Smooth muscle cell (in vitro differentiated cells): ENCODE data around the gene KAZN. TPM values are rescaled to one million over a fixed set of nuclear protein-coding genes. Genes with fewer than 3 reads are reported as not detected.

Experiments
- DNase-seq: peaks from one replicate; lab custom pipeline; 2025; ENCODE audit not compliant: unreplicated experiment; lab: John Stamatoyannopoulos, UW
- H2AFZ ChIP-seq: fragments of 200-600 bp; sonication (generic); 2 replicates; pipeline ENCODE4 v1.6.0; 2016; ENCODE audit warnings: antibody characterized with exemption, low read depth, mild to moderate bottlenecking
- H3F3A ChIP-seq: fragments of 200-600 bp; sonication (generic); 2 replicates; pipeline ENCODE4 v1.6.0; 2017; ENCODE audit warnings: antibody characterized with exemption, low read depth
- H3K27ac ChIP-seq: fragments of 200-600 bp; sonication (generic); 2 replicates; pipeline ENCODE4 v1.5.1; 2016; ENCODE audit warnings: low read depth, mild to moderate bottlenecking
- H3K27me3 ChIP-seq: fragments of 200-600 bp; sonication (generic); 2 replicates; pipeline ENCODE4 v1.6.1; 2016; ENCODE audit warnings: low read depth, mild to moderate bottlenecking
- H3K36me3 ChIP-seq: fragments of 200-600 bp; sonication (generic); 2 replicates; pipeline ENCODE4 v1.5.1; 2016; ENCODE audit warnings: low read depth
- H3K4me1 ChIP-seq: fragments of 200-600 bp; sonication (generic); 2 replicates; pipeline ENCODE4 v1.5.1; 2016; ENCODE audit warnings: low read depth
- H3K4me2 ChIP-seq: fragments of 200-600 bp; sonication (generic); 2 replicates; pipeline ENCODE4 v1.6.0; 2016; ENCODE audit warnings: mild to moderate bottlenecking
- H3K4me3 ChIP-seq: fragments of 200-600 bp; sonication (generic); 2 replicates; pipeline ENCODE4 v1.5.1; 2016; ENCODE audit warnings: mild to moderate bottlenecking
- H3K79me2 ChIP-seq: fragments of 200-600 bp; sonication (generic); 2 replicates; pipeline ENCODE4 v1.6.0; 2016; ENCODE audit warnings: low read depth, mild to moderate bottlenecking
- H3K9ac ChIP-seq: fragments of 200-600 bp; sonication (generic); 2 replicates; pipeline ENCODE4 v1.6.0; 2016; ENCODE audit warnings: low read depth
- H3K9me3 ChIP-seq: fragments of 200-600 bp; sonication (generic); replicated peaks from 2 replicates; pipeline ENCODE4 v1.5.1; 2016; ENCODE audit warnings: low read depth
- H4K20me1 ChIP-seq: fragments of 200-600 bp; sonication (generic); 2 replicates; pipeline ENCODE4 v1.6.0; 2016; ENCODE audit warnings: low read depth
- CTCF ChIP-seq: fragments of 200-600 bp; sonication (generic); IDR thresholded peaks from 2 replicates; pipeline ENCODE4 v1.5.1; 2017; ENCODE audit warnings: borderline replicate concordance, mild to moderate bottlenecking, antibody characterized with exemption; ENCODE audit not compliant: insufficient read depth, poor library complexity, severe bottlenecking
- WGBS: methylation state at CpG from one replicate; pipeline ENCODE4 v1.1.7; 2016; ENCODE audit warnings: low lambda C conversion rate; 5-methylcytosine and 5-hydroxymethylcytosine counted together
- polyA plus RNA-seq: library from polyadenylated mRNA; unstranded; fragments of >200 nt; fragmentation: Nextera tagmentation; extraction: Ambion mirVana; gene quantifications from 2 replicates; pipeline ENCODE4 v1.2.1, GENCODE V29; 2016
- total RNA-seq: library from RNA; depleted of rRNA; stranded (reverse); fragments of >200 nt; gene quantifications from 2 replicates; pipeline ENCODE4 v1.2.3, GENCODE V29; 2014

The KAZN gene
- total and polyA plus RNA-seq, 2 experiments from 2014 or later, result 6.3 to 8.2 TPM

GRCh38 chr1:14761291-14762153 is 163.0 kb downstream of the KAZN start:
- Histone ChIP-seq H3K9ac (no peak overlapping the region), H3K4me2 (no peak overlapping the region), H3F3A (no peaks in the 10 kb centered on the region), H3K9me3 (no peaks in the 10 kb centered on the region), H3K36me3 (no peaks in the 10 kb centered on the region), H4K20me1 (no peaks in the 10 kb centered on the region), H3K79me2 (no peaks in the 10 kb centered on the region), H3K27ac (no peak overlapping the region), H3K4me1 (peaks cover 11% of the 10 kb centered on the region), H3K27me3 (no peaks in the 10 kb centered on the region), H2AFZ (no peak overlapping the region), H3K4me3 (no peak overlapping the region)
- DNase-seq, result no peak
- 82% methylated on average over 9 of the region's 9 CpGs for WGBS
- TF ChIP-seq CTCF, result no peak

- Histone ChIP-seq H3K36me3 (no peaks in the 10 kb centered on the region), H3K79me2 (no peaks in the 10 kb centered on the region)
- 76% methylated on average over 7 of the region's 7 CpGs for WGBS
Observed at GRCh38 chr1:14763977-14764376, 165.5 kb downstream of the KAZN start.

GRCh38 chr1:14765773-14766172 is 167.3 kb downstream of the KAZN start:
- Histone ChIP-seq H3K27me3 (peaks cover 5% of the 10 kb centered on the region), H3K4me3 (no peak overlapping the region), H3K9ac (no peak overlapping the region), H3K4me1 (peaks cover 13% of the 10 kb centered on the region), H3K27ac (no peak overlapping the region), H3K9me3 (no peaks in the 10 kb centered on the region), H3F3A (no peaks in the 10 kb centered on the region), H3K79me2 (no peaks in the 10 kb centered on the region), H3K36me3 (no peaks in the 10 kb centered on the region), H4K20me1 (no peaks in the 10 kb centered on the region), H2AFZ (no peak overlapping the region), H3K4me2 (no peak overlapping the region)
- WGBS, result 95% methylated on average over 8 of the region's 8 CpGs
- no peak for DNase-seq
- TF ChIP-seq CTCF, result no peak

More at GRCh38 chr1:14763977-14764376, 165.5 kb downstream of the KAZN start:
- DNase-seq, result no peak
- no peak overlapping the region for H3K4me2 ChIP-seq
- H3K27ac ChIP-seq, result no peak overlapping the region
- H3K4me3 ChIP-seq, result no peak overlapping the region
- H3F3A ChIP-seq, result no peaks in the 10 kb centered on the region
- peaks cover 13% of the 10 kb centered on the region for H3K4me1 ChIP-seq
- no peak overlapping the region for H2AFZ ChIP-seq
- no peak for TF ChIP-seq CTCF
- no peaks in the 10 kb centered on the region for H3K9me3 ChIP-seq
- H4K20me1 ChIP-seq, result no peaks in the 10 kb centered on the region
- H3K27me3 ChIP-seq, result peaks cover 5% of the 10 kb centered on the region
- H3K9ac ChIP-seq, result no peak overlapping the region
